GM18499 (cell line): ENCODE measurements around the gene GOT1.

ENCODE experiments used
- ATAC-seq: cut with Tn5 transposase; IDR thresholded peaks from one replicate; pipeline ENCODE4 v1.9.1; 2021; ENCODE audit warnings: moderate number of reproducible peaks; ENCODE audit not compliant: insufficient read depth, unreplicated experiment

The GOT1 gene

DNA sequence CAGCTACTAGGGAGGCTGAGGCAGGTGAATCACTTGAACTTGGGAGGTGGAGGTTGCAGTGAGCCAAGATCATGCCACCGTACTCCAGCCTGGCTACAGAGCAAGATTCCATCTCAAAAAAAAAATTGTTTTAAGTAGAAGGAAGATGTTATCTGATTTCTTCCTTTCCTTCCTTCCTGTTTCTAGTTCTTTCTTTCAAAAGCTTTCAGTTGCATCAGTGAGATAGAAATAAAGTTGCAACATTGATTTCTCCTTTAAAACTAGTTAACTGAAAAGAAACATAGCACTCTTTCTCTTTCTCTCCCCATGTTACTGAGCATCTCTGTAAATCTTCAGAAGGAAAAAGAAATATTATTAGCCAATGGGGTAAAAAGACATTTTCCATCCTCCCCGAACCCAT is 63.8 kb downstream of the GOT1 start:
- ATAC-seq, result no peak

DNA sequence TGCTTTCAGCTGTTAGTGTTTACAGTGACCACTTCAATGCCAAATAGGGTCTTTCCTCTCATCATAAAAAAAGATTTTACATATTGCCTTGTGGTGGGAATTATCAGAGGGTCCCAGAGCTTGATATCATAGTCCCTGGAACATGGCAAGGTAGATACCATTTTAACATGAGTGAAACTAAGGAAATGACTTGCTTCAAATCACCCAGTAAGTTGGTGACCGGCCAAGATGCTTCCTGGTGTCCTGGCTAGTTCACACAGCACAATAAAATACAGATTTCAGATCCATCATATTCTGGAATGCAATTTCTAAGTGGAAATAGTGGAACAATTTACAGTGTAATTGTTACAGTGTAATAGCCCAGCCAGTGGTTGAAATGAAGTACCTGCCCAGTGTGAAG is 64.7 kb downstream of the GOT1 start:
- no peak for ATAC-seq

DNA sequence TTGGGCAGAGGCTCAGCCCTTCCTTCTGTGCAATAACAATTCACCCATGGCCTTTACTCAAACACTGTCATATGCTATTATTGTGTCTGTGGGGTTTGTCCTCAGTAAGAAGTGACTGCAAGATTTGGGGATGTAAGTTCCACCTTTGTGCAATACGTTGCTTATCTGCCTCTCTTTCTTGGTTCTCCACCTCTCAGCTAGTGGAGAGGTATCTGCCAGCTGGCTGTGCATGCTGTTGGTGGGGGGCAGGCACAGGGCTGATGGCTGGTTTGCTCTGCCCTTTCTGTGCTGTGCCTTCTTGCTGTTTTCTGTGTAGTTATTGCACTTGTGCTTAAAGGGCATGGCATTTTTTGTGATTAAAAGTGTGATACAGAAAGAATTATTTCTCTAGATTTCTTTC is 65.1 kb downstream of the GOT1 start:
- ATAC-seq, result no peak

DNA sequence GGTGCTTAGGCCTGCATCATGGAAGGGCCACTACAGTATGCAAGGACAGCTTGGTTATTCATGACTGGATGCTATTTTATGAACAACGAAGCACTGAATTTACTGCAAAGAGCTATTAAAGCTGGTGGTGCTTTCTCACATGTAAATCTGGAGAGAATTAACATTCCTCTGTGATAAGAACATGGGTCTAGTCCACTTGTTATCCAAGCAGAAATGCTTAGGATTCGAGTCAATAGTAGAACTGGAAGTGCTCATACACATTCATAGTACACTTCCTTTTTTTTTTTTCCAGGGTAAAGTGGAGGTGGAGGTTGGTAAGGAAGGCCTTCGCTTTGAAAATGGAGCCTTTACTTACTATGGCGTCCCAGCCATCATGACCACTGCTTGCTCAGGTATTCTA is 66.3 kb downstream of the GOT1 start:
- ATAC-seq, result no peak

DNA sequence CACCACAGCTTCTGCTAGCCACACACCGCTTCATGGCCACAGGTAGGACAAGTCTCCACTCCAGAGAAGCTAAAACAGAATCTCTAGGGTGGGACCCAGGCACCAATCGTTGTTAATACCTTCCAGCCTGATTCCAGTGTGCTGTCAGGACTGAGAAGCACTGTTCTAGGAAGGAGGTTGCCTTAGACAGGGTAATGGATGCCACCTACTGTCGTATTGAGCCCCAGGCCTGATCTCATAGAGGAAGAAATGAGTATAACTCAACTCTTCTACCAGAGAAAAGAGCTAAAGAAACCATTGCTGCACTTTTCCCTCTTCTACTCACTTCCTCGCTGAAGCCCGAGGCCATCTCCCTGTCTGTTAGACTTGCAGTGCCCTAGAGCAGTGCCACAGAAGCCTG is 69.5 kb downstream of the GOT1 start:
- no peak for ATAC-seq

DNA sequence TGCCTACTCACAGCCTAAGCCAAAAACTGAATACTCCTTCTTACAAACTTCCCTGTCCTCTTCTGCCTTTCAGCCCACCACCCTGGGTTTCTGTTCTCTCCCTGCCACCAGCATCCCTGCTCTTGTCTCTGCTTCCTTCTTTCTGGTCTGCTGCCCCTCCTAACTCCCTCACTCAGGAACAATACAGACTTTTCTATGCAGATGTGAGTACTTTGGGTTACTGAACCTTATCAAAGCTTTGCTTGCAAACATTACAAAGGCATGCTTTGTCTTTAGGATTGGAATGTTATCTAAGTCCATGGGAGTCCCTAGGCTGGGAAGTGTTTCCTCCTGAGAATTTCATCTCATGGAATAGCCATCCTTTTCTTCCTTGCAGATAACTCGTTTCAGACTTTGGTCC is 72.3 kb downstream of the GOT1 start:
- no peak for ATAC-seq

DNA sequence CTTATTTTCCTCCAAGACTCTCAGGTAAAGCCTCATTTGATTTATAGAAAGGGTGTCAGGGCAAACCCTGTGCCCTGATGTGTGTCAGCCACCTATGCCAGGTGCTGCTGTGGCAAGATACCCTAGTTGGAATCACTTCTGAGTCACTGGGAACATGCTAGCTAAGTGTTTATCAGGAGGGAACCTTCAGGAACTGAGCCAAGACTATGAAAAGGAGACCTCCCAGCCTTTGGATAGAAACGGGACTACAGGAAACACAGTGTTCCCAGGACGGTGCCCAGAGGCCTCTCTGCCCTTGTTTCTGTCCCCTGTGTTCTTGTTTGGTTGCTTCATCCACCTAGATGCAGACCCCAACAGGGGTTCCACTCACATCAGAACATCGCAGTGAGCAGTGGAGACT is 72.7 kb downstream of the GOT1 start:
- ATAC-seq, result no peak

DNA sequence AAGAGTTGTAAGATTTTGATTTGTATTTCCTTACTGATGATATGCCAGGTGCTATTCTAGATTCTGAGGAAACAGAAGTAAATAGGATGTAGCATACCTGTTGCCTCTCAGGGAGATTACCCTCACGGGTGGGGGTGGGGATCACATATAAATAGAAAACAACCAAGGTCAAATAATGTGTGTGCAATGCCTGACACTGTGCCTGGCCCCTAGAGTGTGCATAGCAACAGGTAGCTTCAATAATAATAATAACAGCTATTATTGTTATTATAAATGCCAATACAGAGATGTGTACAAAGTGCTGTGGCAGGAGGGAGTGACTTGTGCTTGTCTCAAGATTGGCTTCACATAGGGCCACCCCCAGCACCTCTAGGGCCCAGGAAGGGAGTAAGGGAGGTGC is 77.2 kb downstream of the GOT1 start:
- no peak for ATAC-seq

DNA sequence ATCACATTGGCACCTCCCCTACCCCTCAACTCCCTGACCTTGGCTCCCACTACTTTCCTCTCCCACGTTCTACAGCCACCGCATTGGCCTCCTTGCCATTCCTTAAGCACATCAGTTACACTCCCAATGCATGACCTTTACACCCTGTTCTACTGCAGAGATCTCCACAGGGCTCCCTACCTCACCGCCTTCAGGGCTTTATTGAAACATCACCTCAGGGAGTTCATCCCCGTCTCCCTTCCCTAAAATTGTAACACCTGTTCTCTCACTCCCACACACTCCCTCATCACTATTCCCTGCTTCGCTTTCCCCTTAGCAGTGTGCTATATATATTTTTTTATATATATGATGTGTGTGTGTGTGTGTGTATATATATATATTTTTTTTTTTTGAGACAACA is 82.8 kb downstream of the GOT1 start:
- no peak for ATAC-seq
